ENCODE measurements around the gene GIMAP2. TPM values are rescaled to one million over a fixed set of nuclear protein-coding genes. Genes with fewer than 3 reads are reported as not detected.

Gene GIMAP2
- polyA plus RNA-seq, 1 experiment, result 0.10 TPM

DNA sequence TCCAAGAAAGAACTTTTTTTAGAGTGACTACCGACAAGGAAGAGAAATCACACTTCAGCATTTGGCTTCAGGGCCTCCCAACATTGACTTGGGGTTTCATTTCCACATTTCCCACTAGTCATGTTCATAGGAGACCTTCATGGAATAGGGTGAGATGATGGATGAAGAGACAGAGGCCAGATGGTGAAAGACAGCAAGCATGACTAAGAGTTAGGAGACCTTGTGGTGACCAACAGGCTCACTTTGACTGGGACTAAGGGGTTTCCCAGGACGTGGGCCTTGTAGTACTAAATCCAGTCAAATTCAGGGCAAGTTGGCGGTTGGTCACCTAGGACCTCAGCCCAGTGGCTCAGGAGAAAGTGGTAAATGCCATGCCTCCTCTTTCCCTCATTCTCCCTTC, 48.7 kb downstream of the GIMAP2 start:
- POLR2A ChIA-PET, result no interaction called here
- no peak overlapping the region for H3K27ac ChIP-seq (ENCODE audit: low read depth, low read length)
- H3K4me3 ChIP-seq (ENCODE audit: low read depth, low read length), result no peak overlapping the region
- H3K27me3 ChIP-seq (ENCODE audit: control insufficient read depth, insufficient read depth, low read length), result no peaks in the 10 kb centered on the region
- DNase-seq (ENCODE audit: low read depth, low spot score), result no peak
- CTCF ChIA-PET, result no interaction called here
- no peaks in the 10 kb centered on the region for H3K9me3 ChIP-seq (ENCODE audit: control insufficient read depth, insufficient read depth, low read length)
- TF ChIP-seq, protein P1, sequence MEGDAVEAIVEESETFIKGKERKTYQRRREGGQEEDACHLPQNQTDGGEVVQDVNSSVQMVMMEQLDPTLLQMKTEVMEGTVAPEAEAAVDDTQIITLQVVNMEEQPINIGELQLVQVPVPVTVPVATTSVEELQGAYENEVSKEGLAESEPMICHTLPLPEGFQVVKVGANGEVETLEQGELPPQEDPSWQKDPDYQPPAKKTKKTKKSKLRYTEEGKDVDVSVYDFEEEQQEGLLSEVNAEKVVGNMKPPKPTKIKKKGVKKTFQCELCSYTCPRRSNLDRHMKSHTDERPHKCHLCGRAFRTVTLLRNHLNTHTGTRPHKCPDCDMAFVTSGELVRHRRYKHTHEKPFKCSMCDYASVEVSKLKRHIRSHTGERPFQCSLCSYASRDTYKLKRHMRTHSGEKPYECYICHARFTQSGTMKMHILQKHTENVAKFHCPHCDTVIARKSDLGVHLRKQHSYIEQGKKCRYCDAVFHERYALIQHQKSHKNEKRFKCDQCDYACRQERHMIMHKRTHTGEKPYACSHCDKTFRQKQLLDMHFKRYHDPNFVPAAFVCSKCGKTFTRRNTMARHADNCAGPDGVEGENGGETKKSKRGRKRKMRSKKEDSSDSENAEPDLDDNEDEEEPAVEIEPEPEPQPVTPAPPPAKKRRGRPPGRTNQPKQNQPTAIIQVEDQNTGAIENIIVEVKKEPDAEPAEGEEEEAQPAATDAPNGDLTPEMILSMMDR (IDR thresholded peaks at IDR 0.05; ENCODE audit: low read depth, low read length), result no peak

DNA sequence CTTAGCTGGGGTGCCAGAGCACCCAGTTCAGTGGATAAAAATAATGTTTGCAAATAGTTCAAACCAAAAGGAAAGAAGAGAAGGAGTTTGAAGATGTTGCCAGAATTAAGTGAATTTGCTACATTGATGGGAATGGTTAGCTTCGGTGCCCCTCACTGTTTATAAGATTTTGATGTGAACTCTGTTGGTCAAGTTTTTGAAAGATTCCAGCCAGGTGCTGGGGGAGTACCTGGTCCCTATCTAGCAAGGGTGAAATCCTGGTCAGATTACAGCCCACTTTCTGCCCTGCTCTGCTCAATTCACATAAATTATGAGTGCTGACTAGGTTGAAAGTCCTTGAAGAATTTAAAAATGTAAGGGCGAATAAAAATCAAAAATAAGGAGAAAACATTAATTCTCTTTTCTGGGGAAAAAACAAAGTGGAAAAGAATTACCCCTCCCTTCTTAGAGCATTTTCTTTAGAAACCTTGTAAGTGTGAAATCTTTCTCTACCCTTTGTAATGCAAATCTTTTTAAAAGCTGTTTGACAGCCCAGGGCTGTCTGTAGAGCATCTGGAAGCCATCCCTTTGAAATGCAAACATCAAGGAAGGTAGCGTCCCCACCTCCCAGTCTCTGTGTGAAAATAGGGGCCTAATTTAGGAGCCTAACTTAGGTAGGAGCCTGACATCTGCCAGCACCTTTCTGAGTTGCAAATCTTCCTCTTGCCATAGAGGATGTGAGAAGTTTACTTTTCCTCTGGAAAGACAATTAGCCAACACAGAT, 50.3 kb downstream of the GIMAP2 start:
- H3K9me3 ChIP-seq (ENCODE audit: control insufficient read depth, insufficient read depth, low read length), result no peaks in the 10 kb centered on the region
- POLR2A ChIA-PET, result no interaction called here
- CTCF ChIA-PET, result interaction anchor here (0.7 kb wide), 1 partner anchor 580 kb away, joined by 3 read pairs; no protein-coding TSS in a partner anchor
- H3K27ac ChIP-seq (ENCODE audit: low read depth, low read length), result no peak overlapping the region
- DNase-seq (ENCODE audit: low read depth, low spot score), result no peak
- H3K4me3 ChIP-seq (ENCODE audit: low read depth, low read length), result no peak overlapping the region
- no peaks in the 10 kb centered on the region for H3K27me3 ChIP-seq (ENCODE audit: control insufficient read depth, insufficient read depth, low read length)
- TF ChIP-seq, protein P1 (IDR thresholded peaks at IDR 0.05; ENCODE audit: low read depth, low read length), result no peak

DNA sequence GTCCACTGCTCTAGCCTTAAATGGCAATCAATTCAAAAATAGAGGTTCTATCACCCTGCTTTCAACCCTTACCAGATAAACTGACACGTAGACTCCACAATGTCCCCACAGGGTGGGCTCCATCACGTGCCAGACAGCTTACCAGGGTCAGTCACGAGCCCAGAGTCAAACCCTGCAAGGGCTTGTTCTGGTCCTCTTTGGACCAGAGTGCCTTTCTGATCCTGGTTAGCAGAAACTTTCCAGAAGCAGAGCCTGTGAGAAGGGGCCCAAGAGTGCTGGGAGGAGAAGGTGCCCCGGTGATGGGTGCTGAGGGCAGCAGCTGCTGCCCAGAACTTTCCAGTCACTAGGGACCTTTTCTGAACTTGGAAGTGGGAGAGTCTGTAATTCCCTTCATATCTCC, 51.4 kb downstream of the GIMAP2 start:
- CTCF ChIA-PET, result no interaction called here
- no peak for DNase-seq (ENCODE audit: low read depth, low spot score)
- POLR2A ChIA-PET, result no interaction called here
- no peaks in the 10 kb centered on the region for H3K27me3 ChIP-seq (ENCODE audit: control insufficient read depth, insufficient read depth, low read length)
- H3K9me3 ChIP-seq (ENCODE audit: control insufficient read depth, insufficient read depth, low read length), result no peaks in the 10 kb centered on the region
- H3K27ac ChIP-seq (ENCODE audit: low read depth, low read length), result no peak overlapping the region
- TF ChIP-seq, protein P1 (IDR thresholded peaks at IDR 0.05; ENCODE audit: low read depth, low read length), result no peak
- no peak overlapping the region for H3K4me3 ChIP-seq (ENCODE audit: low read depth, low read length)

DNA sequence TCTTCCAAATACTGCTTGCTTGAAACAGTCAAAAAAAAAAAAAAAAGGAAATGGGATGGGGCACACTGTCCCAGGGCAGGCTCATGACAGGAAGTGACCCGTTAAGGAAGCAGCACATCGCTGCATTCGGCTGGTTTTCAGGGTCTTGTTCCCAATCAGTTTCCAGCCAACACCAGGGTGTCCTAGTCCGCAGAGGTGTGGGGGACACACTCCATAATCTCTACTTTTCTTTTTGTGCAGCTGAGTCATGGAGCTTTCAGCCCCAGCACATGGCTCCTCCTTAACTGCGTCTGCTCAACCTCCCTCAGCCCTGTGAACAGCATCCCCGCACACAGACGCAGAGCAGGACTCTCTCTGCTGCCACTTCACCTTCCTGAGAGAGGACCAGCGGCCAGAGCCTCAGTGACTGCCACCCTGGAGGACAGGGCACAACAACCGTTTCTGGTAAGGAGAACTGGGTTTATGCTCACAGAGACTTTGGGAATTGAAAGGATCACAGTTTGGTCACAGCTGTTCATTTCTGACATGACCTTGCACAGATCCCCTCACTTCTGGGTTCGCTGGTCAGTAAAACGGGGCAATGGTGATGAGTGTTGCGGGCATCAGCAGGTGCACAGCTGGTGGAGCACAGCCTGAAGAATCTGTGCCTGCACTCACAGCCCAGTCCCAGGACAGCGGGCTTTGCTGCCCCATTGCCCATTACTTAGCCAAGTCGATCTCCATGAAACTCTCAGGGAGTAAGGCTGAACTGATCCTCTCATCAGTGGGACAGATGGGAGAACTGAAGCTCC, 52.0 kb downstream of the GIMAP2 start, which contains the start of gene GIMAP5:
TSS of gene GIMAP5 (plus strand) at position 154 of the 791 bp plus-strand sequence. CDS start 3,467 bp downstream, outside the sequence.
- Histone ChIP-seq H3K4me3 (ENCODE audit: low read depth, low read length) (no peak within 1 kb of the TSS), H3K9me3 (ENCODE audit: control insufficient read depth, insufficient read depth, low read length) (no peaks in the 10 kb centered on the region), H3K27ac (ENCODE audit: low read depth, low read length) (no peak within 1 kb of the TSS), H3K27me3 (ENCODE audit: control insufficient read depth, insufficient read depth, low read length) (no peaks in the 10 kb centered on the region)
- no peak for DNase-seq (ENCODE audit: low read depth, low spot score)
- TF ChIP-seq, protein P1 (IDR thresholded peaks at IDR 0.05; ENCODE audit: low read depth, low read length), result no peak
- ChIA-PET POLR2A (no interaction called here), CTCF (no interaction called here)

DNA sequence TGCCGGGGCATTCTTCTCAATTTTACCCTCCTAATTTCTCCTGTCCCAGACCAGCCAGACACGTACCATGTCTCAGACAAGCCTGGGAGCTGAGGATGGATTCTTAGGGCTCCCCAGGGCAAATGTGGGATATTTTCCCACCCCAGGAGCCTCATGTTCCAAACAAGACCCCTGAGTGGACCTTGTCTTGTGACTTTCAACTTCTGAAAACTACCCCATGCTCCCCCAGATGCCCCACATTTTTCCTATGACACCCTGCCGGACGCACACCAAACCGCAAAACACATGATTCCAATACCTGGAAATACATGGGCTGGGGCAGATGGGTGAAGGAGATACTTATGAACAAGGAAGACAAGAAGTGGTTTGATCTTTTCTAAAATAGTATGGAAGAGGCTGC, 52.6 kb downstream of the GIMAP2 start:
- Histone ChIP-seq H3K27me3 (ENCODE audit: control insufficient read depth, insufficient read depth, low read length) (no peaks in the 10 kb centered on the region), H3K4me3 (ENCODE audit: low read depth, low read length) (no peak overlapping the region), H3K9me3 (ENCODE audit: control insufficient read depth, insufficient read depth, low read length) (no peaks in the 10 kb centered on the region), H3K27ac (ENCODE audit: low read depth, low read length) (no peak overlapping the region)
- TF ChIP-seq, protein P1 (IDR thresholded peaks at IDR 0.05; ENCODE audit: low read depth, low read length), result no peak
- POLR2A ChIA-PET, result no interaction called here
- CTCF ChIA-PET, result no interaction called here
- no peak for DNase-seq (ENCODE audit: low read depth, low spot score)

All from AG04450 (cell line).